Heart left ventricle (tissue), 16 donors: Measurements from ENCODE around the gene TBCD. TPM values are rescaled to one million over a fixed set of nuclear protein-coding genes. Genes with fewer than 3 reads are reported as not detected.
A peak's percentile ranks its signal among the peaks of the same experiment; 100 is the strongest.

Source experiments
- ATAC-seq, 4 donors: fragments of 200-7000 bp; cut with Tn5 transposase; one replicate each; pipeline ENCODE4 v1.9.1; 2020 to 2022; ENCODE audit warnings: moderate library complexity in 4 of 4, mild to moderate bottlenecking in 3 of 4, moderate number of reproducible peaks in 1 of 4
- DNase-seq, 5 donors: peaks; one replicate each; pipeline ENCODE4 v3.0.0-alpha.2; 2020
- H3K27ac ChIP-seq, 12 donors: fragments of 200-600 bp; sonication (generic) in 4 of 12; one replicate each; pipeline versions ENCODE4 v1.5.0 to v1.8.0; 2016 to 2022; ENCODE audit warnings: mild to moderate bottlenecking in 2 of 12
- H3K27me3 ChIP-seq, 9 donors: fragments of 200-600 bp; sonication (generic) in 2 of 9; one replicate each; pipeline versions ENCODE4 v1.5.1 to v1.8.0; 2016 to 2022; ENCODE audit warnings: mild to moderate bottlenecking in 3 of 9
- H3K36me3 ChIP-seq, 9 donors: fragments of 200-600 bp; sonication (generic) in 2 of 9; one replicate each; pipeline versions ENCODE4 v1.5.0 to v1.8.0; 2018 to 2022; ENCODE audit warnings: mild to moderate bottlenecking in 2 of 9
- H3K4me1 ChIP-seq, 12 donors: fragments of 200-600 bp; sonication (generic) in 4 of 12; one replicate each; pipeline versions ENCODE4 v1.5.0 to v1.8.0; 2016 to 2022; ENCODE audit warnings: mild to moderate bottlenecking in 3 of 12
- H3K4me3 ChIP-seq, 12 donors: fragments of 200-600 bp; sonication (generic) in 4 of 12; one replicate each; pipeline versions ENCODE4 v1.5.0 to v1.8.0; 2017 to 2022; ENCODE audit warnings: mild to moderate bottlenecking in 9 of 12, moderate library complexity in 4 of 12
- H3K9me3 ChIP-seq, 12 donors: fragments of 200-600 bp; sonication (generic) in 4 of 12; one replicate each; pipeline versions ENCODE4 v1.5.0 to v1.8.0; 2016 to 2022; ENCODE audit warnings: mild to moderate bottlenecking in 1 of 12
- POLR2A ChIP-seq, 2 donors: fragments of 450-650 bp; IDR thresholded peaks; one replicate each; pipeline ENCODE4 v1.6.1; 2017; ENCODE audit warnings: antibody characterized with exemption in 2 of 2, mild to moderate bottlenecking in 2 of 2, moderate library complexity in 2 of 2
- WGBS, 4 donors: extraction: QIAGEN DNeasy Blood & Tissue Kit in 2 of 4; methylation state at CpG; one replicate each; pipeline versions ENCODE4 v1.1.5 to v1.1.7; 2013 to 2018; 5-methylcytosine and 5-hydroxymethylcytosine counted together
- intact Hi-C, 10 donors: fragments of 100-400 bp; cut with DNase I; formaldehyde crosslinking; loops; one replicate each; pipeline versions ENCODE4 v1.11.1 to v1.14.2; 2022
- polyA plus RNA-seq, 2 donors: library from polyadenylated mRNA; stranded (reverse); fragments of 200-250 nt; gene quantifications; one replicate each; pipeline ENCODE4 v1.2.3, GENCODE V29; 2013
- total RNA-seq, 9 donors: library from RNA; depleted of rRNA in 2 of 9; stranded (reverse); fragments of >200 nt in 2 of 9; fragmentation: NEBNext Ultra II Directional in 3 of 9; extraction: Animal tissue kit (Norgen Biotek cat#: 25700) in 3 of 9; gene quantifications; one replicate each; pipeline versions ENCODE4 v1.1.0 to v1.2.4, GENCODE V29; 2016 to 2023
- TF ChIP-seq, protein P1 (sequence below), 12 donors: fragments of 200-600 bp; sonication (generic) in 4 of 12; IDR thresholded peaks; one replicate each; pipeline versions ENCODE4 v1.5.0 to v1.8.0; 2018 to 2022; ENCODE audit warnings: antibody characterized with exemption in 12 of 12, mild to moderate bottlenecking in 5 of 12
- donor health status: ischemic (EF 13 %, LVEDD 7.1; RV severe dilation, severe dysfunction).
- donor health status: healthy with polysubstance abuse.
- donor health status: DM: no; HTN: yes; CAD: no.
- donor health status: DM: no; HTN: no; CAD: no.
- donor health status: ischemic (EF 25% LVEDD 6.9; RV normal size, moderate dysfunction).
- donor health status: ischemic (EF 25% LVEDD 5.7; RV mildly dilated, moderate dysfunction).
- donor health status: healthy.
- donor health status: DM: yes; HTN: yes; CAD: no.
- donor health status: ischemic (EF 35%, LVEDD 5.7; RV mildly dilated, moderate dysfunction).
- donor health status: nonischemic (EF 11% LVEDD 7.7; RV severe dilation, severe dysfunction).
- donor health status: DM: yes; HTN: yes; CAD: no.
- donor health status: PGD.
- donor health status: ischemic (EF 29% LVEDD 5.4; RV normal size, mild dysfunction).
- donor health status: nonischemic (EF 23%, LVEDD 6.1; RV moderate dilation, normal function).

The TBCD gene
- total and polyA plus RNA-seq, 11 donors = 36.9 to 98.4 (median 58.5) TPM

DNA sequence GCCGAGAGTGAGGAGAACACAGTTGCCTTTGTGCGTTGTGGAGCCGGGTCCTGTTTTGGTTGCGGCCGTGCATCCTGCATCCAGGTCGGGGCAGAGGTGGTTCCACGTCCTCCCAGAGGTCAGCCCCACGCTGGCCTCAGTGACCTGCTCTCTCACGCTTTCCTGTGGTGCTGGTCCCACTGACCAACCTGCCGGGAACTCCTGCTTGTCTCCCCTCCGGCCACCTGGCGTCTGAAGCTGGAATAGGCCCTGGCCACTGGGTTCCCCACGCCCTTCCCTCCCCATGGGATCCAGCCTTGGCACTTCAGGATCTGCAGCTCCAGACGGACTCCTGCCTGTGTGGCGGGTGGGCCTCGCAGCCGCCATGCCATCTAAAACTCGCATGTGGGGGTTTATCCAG, 173.5 kb downstream of the TBCD start:
- TF ChIP-seq POLR2A (IDR thresholded peaks at IDR 0.05) = no peak
- TF ChIP-seq, protein P1, sequence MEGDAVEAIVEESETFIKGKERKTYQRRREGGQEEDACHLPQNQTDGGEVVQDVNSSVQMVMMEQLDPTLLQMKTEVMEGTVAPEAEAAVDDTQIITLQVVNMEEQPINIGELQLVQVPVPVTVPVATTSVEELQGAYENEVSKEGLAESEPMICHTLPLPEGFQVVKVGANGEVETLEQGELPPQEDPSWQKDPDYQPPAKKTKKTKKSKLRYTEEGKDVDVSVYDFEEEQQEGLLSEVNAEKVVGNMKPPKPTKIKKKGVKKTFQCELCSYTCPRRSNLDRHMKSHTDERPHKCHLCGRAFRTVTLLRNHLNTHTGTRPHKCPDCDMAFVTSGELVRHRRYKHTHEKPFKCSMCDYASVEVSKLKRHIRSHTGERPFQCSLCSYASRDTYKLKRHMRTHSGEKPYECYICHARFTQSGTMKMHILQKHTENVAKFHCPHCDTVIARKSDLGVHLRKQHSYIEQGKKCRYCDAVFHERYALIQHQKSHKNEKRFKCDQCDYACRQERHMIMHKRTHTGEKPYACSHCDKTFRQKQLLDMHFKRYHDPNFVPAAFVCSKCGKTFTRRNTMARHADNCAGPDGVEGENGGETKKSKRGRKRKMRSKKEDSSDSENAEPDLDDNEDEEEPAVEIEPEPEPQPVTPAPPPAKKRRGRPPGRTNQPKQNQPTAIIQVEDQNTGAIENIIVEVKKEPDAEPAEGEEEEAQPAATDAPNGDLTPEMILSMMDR (IDR thresholded peaks at IDR 0.05) = no peak
- DNase-seq (peak in 1 of 5 donors; percentile 37), ATAC-seq (no peak)
- Histone ChIP-seq H3K27me3 (no peaks in the 10 kb centered on the region), H3K4me1 (no peaks in the 10 kb centered on the region), H3K4me3 (no peak overlapping the region), H3K9me3 (no peaks in the 10 kb centered on the region), H3K36me3 (peaks cover 0 to 92% (median 76%) of the 10 kb centered on the region in 9 donors), H3K27ac (no peak overlapping the region)
- WGBS, 4 donors = 94 to 99% (median 96%) methylated on average over 16 to 18 of the region's 18 CpGs
- intact Hi-C loops = no loop called here

DNA sequence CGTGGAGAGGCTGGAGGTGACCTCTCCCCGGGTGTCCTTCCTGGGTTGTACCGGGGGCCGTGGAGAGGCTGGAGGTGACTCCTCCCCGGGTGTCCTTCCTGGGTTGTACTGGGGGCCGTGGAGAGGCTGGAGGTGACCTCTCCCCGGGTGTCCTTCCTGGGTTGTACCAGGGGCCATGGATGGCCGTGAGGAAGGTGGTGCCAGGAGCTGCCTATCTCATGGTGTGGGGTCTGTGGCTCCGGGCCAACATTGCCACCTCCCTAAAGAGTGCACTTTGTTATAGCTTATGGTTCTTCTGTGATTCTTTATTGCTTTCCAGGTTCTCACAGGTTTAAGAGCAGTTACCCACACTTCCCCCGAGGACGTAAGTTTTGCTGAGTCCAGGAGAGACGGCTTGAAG, 174.2 kb downstream of the TBCD start:
- 80 to 95% (median 94%) methylated on average over 6 to 12 of the region's 12 CpGs for WGBS, 4 donors
- DNase-seq = peak in 1 of 5 donors; percentile 14

DNA sequence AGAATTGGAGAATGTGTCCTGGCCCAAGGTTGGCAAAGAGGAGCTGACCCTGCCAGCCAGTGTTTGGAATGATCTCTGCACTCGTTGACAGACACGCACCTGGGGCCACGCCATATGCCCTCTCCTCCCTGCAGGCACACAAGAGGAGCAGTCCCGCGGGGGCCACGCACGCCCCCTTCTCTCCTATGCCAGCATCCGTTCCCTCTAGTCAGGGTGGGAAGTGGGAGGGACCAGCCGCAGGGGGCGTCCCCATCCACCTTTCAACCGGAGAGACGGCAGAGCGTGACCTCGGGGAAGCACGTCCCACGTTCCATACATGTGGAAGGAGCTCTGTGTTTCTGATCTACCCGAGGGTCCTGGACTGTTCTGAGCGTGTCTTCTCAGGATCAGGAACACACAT, 174.9 kb downstream of the TBCD start:
- no peak overlapping the region for H3K4me3 ChIP-seq
- no peak overlapping the region for H3K27ac ChIP-seq
- ATAC-seq (no peak), DNase-seq (peak in 1 of 5 donors; percentile 39)
- intact Hi-C loops = no loop called here
- H3K4me1 ChIP-seq = peaks cover 0 to 6% (median 0%) of the 10 kb centered on the region in 12 donors
- no peaks in the 10 kb centered on the region for H3K27me3 ChIP-seq
- 90 to 94% (median 92%) methylated on average over 18 of the region's 18 CpGs for WGBS, 4 donors
- TF ChIP-seq, protein P1 (IDR thresholded peaks at IDR 0.05) = no peak
- no peak for TF ChIP-seq POLR2A (IDR thresholded peaks at IDR 0.05)
- peaks cover 0 to 93% (median 82%) of the 10 kb centered on the region in 9 donors for H3K36me3 ChIP-seq
- no peaks in the 10 kb centered on the region for H3K9me3 ChIP-seq

More for the DNA sequence above, 174.2 kb downstream of the TBCD start:
- intact Hi-C loops = no loop called here
- no peaks in the 10 kb centered on the region for H3K9me3 ChIP-seq
- H3K27me3 ChIP-seq = no peaks in the 10 kb centered on the region
- no peak overlapping the region for H3K4me3 ChIP-seq
- peaks cover 0 to under 1% (median 0%) of the 10 kb centered on the region in 12 donors for H3K4me1 ChIP-seq
- ATAC-seq = no peak
- TF ChIP-seq POLR2A (IDR thresholded peaks at IDR 0.05) = no peak
- H3K27ac ChIP-seq = no peak overlapping the region
- H3K36me3 ChIP-seq = peaks cover 0 to 92% (median 84%) of the 10 kb centered on the region in 9 donors

DNA sequence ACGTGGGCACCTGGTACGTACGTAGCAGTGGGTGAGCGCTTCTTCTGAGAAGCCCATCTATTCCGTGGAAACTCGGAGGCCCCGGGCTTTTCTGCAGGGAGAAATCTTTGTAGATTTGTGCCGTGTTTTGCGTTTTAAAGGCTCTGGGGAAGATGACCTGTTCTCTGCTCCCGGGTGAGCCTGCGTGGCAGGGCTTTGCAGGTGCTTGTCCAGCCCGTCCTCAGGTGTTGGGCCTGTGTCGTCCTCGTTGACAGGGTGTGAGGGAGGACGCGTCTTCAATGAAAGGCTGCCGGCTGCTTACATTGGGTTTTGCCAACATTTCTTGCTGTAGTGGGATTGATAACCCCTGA, 175.4 kb downstream of the TBCD start:
- H3K36me3 ChIP-seq = peaks cover 0 to 91% (median 85%) of the 10 kb centered on the region in 9 donors
- no peak overlapping the region for H3K27ac ChIP-seq
- ATAC-seq (no peak), DNase-seq (no peak)
- WGBS, 4 donors = 96 to 99% (median 97%) methylated on average over 16 to 17 of the region's 17 CpGs
- peaks cover 0 to 6% (median 0%) of the 10 kb centered on the region in 12 donors for H3K4me1 ChIP-seq
- no peak for TF ChIP-seq POLR2A (IDR thresholded peaks at IDR 0.05)
- TF ChIP-seq, protein P1 (IDR thresholded peaks at IDR 0.05) = no peak
- no peak overlapping the region for H3K4me3 ChIP-seq
- H3K27me3 ChIP-seq = no peaks in the 10 kb centered on the region
- intact Hi-C loops = no loop called here
- no peaks in the 10 kb centered on the region for H3K9me3 ChIP-seq
